ENCODE results near the gene CLSTN2. TPM values are rescaled to one million over a fixed set of nuclear protein-coding genes. Genes with fewer than 3 reads are reported as not detected.

Gene CLSTN2
- total RNA-seq, 1 donor from 2014 or later: under 0.01 TPM

- no peak for DNase-seq (ENCODE audit: low read depth, low spot score)
Observed at GRCh38 chr3:139941580-139941979, 6.6 kb downstream of the CLSTN2 start.

- DNase-seq (ENCODE audit: low read depth, low spot score): no peak
Observed at GRCh38 chr3:139944256-139944910, 9.4 kb downstream of the CLSTN2 start.

- no peak for DNase-seq (ENCODE audit: low read depth, low spot score)
Observed at GRCh38 chr3:139945386-139945785, 10.4 kb downstream of the CLSTN2 start.

GRCh38 chr3:139945942-139946341, 11.0 kb downstream of the CLSTN2 start:
- no peak for DNase-seq (ENCODE audit: low read depth, low spot score)

- DNase-seq (ENCODE audit: low read depth, low spot score): no peak
Observed at GRCh38 chr3:139948467-139948866, 13.5 kb downstream of the CLSTN2 start.

- no peak for DNase-seq (ENCODE audit: low read depth, low spot score)
Observed at GRCh38 chr3:139948898-139949297, 13.9 kb downstream of the CLSTN2 start.

- no peak for DNase-seq (ENCODE audit: low read depth, low spot score)
Observed at GRCh38 chr3:139953131-139953910, 18.3 kb downstream of the CLSTN2 start.

- no peak for DNase-seq (ENCODE audit: low read depth, low spot score)
Observed at GRCh38 chr3:139954146-139954860, 19.3 kb downstream of the CLSTN2 start.

- DNase-seq (ENCODE audit: low read depth, low spot score): no peak
Observed at GRCh38 chr3:139957844-139958243, 22.9 kb downstream of the CLSTN2 start.

- DNase-seq (ENCODE audit: low read depth, low spot score): no peak
Observed at GRCh38 chr3:139969386-139969785, 34.4 kb downstream of the CLSTN2 start.

GRCh38 chr3:139970526-139970925, 35.5 kb downstream of the CLSTN2 start:
- DNase-seq (ENCODE audit: low read depth, low spot score): no peak

- no peak for DNase-seq (ENCODE audit: low read depth, low spot score)
Observed at GRCh38 chr3:139974809-139975425, 39.9 kb downstream of the CLSTN2 start.

- no peak for DNase-seq (ENCODE audit: low read depth, low spot score)
Observed at GRCh38 chr3:139975594-139976365, 40.8 kb downstream of the CLSTN2 start.

- no peak for DNase-seq (ENCODE audit: low read depth, low spot score)
Observed at GRCh38 chr3:139978966-139979365, 44.0 kb downstream of the CLSTN2 start.

GRCh38 chr3:139979991-139980390, 45.0 kb downstream of the CLSTN2 start:
- DNase-seq (ENCODE audit: low read depth, low spot score): no peak

- DNase-seq (ENCODE audit: low read depth, low spot score): no peak
Observed at GRCh38 chr3:139982404-139982803, 47.4 kb downstream of the CLSTN2 start.

- no peak for DNase-seq (ENCODE audit: low read depth, low spot score)
Observed at GRCh38 chr3:139985576-139985975, 50.6 kb downstream of the CLSTN2 start.

- DNase-seq (ENCODE audit: low read depth, low spot score): no peak
Observed at GRCh38 chr3:139987908-139988307, 52.9 kb downstream of the CLSTN2 start.

GRCh38 chr3:139988472-139989156, 53.6 kb downstream of the CLSTN2 start:
- DNase-seq (ENCODE audit: low read depth, low spot score): no peak

GRCh38 chr3:139994891-139995290, 59.9 kb downstream of the CLSTN2 start:
- DNase-seq (ENCODE audit: low read depth, low spot score): no peak

GRCh38 chr3:140004271-140004670, 69.3 kb downstream of the CLSTN2 start:
- no peak for DNase-seq (ENCODE audit: low read depth, low spot score)
